ENCODE measurements around the gene FBRSL1. TPM values are rescaled to one million over a fixed set of nuclear protein-coding genes. Genes with fewer than 3 reads are reported as not detected.

FBRSL1 gene
- total and polyA plus RNA-seq, 2 donors (not counting 1 experiment from before 2014, with no cell fraction given), result 62.6 to 112 TPM

DNA sequence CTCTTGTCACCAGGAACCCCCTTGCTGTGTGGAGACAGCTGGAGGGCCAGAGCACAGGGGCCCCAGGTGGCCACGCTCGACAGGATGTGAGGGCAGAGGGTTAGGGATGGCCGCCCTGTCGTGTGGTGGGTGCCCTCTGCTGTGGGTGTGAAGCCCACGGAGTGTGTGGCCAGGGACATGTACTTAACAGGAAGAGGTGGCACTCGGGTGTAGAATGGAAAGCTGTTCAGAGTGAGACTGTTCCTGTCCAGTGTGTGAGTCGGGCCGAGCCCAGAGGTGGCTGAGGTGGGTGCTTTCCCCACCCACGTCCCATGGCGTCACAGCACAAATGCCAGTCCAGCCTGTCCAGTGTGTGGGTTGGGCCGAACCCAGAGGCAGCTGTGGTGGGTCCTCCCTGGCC is 47.1 kb downstream of the FBRSL1 start:
- no peak overlapping the region for H3K4me3 ChIP-seq (ENCODE audit: control extremely low read depth in 1 of 5, extremely low read depth in 1 of 5, insufficient read depth in 1 of 5, low read depth in 2 of 5, low read length in 4 of 5)
- no peak overlapping the region for H3K4me2 ChIP-seq (replicated peaks; ENCODE audit: low read depth, low read length, poor library complexity, severe bottlenecking)
- CTCF ChIA-PET, result interaction anchor here (1.5 kb wide), 1 partner anchor 13 kb away, joined by 5 read pairs; no protein-coding TSS in a partner anchor
- no peak overlapping the region for H3K4me3 Mint-ChIP-seq
- peaks cover 27% of the 10 kb centered on the region for H4K20me1 ChIP-seq (ENCODE audit: control insufficient read depth, insufficient read depth, low read length, poor library complexity, severe bottlenecking)
- no peak for ATAC-seq (ENCODE audit: low read depth)
- no peaks in the 10 kb centered on the region for H3K27me3 ChIP-seq (replicated peaks in 1 of 4; ENCODE audit: control extremely low read depth in 1 of 4, control insufficient read depth in 3 of 4, insufficient read depth in 4 of 4, low read length in 3 of 4)
- intact Hi-C loops (cut with micrococcal nuclease), result no loop called here
- H3K36me3 ChIP-seq (replicated peaks in 1 of 2; ENCODE audit: control extremely low read depth in 1 of 2, control insufficient read depth in 1 of 2, extremely low read depth in 1 of 2, insufficient read depth in 2 of 2, low read length in 1 of 2), result peaks cover 0 to 2% of the 10 kb centered on the region in 2 experiments
- 74% methylated on average over 11 of the region's 11 CpGs for WGBS (ENCODE audit: insufficient coverage)
- H2AFZ ChIP-seq (ENCODE audit: insufficient read depth, low read depth, low read length, poor library complexity, severe bottlenecking), result no peak overlapping the region
- no peaks in the 10 kb centered on the region for H3K27me3 Mint-ChIP-seq
- no peak overlapping the region for H3K27ac ChIP-seq (ENCODE audit: low read length in 2 of 2)
- TF ChIP-seq EZH2 (IDR thresholded peaks at IDR 0.05; ENCODE audit: borderline replicate concordance, insufficient read depth, low read depth, low read length, poor library complexity, severe bottlenecking), result no peak
- TF ChIP-seq, protein P1, sequence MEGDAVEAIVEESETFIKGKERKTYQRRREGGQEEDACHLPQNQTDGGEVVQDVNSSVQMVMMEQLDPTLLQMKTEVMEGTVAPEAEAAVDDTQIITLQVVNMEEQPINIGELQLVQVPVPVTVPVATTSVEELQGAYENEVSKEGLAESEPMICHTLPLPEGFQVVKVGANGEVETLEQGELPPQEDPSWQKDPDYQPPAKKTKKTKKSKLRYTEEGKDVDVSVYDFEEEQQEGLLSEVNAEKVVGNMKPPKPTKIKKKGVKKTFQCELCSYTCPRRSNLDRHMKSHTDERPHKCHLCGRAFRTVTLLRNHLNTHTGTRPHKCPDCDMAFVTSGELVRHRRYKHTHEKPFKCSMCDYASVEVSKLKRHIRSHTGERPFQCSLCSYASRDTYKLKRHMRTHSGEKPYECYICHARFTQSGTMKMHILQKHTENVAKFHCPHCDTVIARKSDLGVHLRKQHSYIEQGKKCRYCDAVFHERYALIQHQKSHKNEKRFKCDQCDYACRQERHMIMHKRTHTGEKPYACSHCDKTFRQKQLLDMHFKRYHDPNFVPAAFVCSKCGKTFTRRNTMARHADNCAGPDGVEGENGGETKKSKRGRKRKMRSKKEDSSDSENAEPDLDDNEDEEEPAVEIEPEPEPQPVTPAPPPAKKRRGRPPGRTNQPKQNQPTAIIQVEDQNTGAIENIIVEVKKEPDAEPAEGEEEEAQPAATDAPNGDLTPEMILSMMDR (IDR thresholded peaks at IDR 0.05), result no peak
- no peaks in the 10 kb centered on the region for H3K79me2 ChIP-seq (ENCODE audit: control insufficient read depth, insufficient read depth, low read length)
- no peaks in the 10 kb centered on the region for H3K4me1 Mint-ChIP-seq
- DNase-seq, result no peak
- H3K9me3 Mint-ChIP-seq (ENCODE audit: insufficient read depth), result peaks cover 7% of the 10 kb centered on the region
- H3K9me3 ChIP-seq (ENCODE audit: control extremely low read depth in 1 of 3, control insufficient read depth in 2 of 3, insufficient read depth in 1 of 3, low read length in 2 of 3), result peaks cover 0 to 24% (median 7%) of the 10 kb centered on the region in 3 donors
- H3K4me1 ChIP-seq (ENCODE audit: control insufficient read depth in 2 of 2, insufficient read depth in 2 of 2, low read length in 2 of 2), result no peaks in the 10 kb centered on the region
- no peak overlapping the region for H3K9ac ChIP-seq (ENCODE audit: low read length)
- POLR2A ChIA-PET, result no interaction called here
- H3K27ac Mint-ChIP-seq, result no peak overlapping the region

DNA sequence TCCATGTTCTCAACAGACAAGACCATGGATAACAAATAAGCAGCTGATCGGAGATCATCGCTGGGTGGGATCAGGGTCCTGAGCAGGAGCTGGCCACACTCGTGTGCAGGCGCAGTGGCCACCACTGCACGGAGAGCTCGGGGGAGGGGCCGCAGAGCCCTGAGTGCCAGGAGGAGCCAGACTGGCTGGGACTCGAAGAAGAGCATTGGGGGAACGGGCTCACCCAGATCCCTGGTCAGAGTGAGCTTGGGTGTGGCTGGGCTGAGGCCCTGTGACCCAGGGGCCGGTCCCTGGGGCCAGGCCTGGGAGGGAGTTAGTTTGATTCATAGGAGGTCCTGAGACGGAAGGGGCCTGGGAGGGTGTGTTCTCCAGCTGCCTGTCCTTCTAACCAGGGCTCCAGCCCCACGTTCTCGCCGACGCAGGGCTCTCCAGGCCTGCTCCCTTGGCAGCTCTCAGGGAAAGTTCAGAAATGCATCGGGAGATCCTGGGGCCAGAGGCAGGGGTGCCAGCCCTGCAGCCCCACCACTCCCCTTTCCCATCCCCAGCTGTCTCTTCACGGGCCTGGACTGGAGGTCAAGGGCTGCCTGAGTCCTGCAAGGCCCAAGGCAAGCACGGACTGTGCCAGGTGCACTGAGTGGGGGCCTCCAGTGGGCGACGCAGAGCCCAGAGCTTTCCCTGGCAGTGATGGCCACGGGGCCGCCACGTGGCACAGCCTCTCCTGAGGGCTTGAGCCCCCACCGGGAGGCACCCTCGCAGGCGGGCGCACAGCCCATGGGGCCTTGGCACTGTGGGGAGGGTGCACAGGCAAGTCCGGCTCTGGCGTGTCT is 48.1 kb downstream of the FBRSL1 start:
- H3K27me3 Mint-ChIP-seq, result no peaks in the 10 kb centered on the region
- H3K4me3 Mint-ChIP-seq, result no peak overlapping the region
- Histone ChIP-seq H3K4me1 (ENCODE audit: control insufficient read depth in 2 of 2, insufficient read depth in 2 of 2, low read length in 2 of 2) (no peaks in the 10 kb centered on the region), H3K79me2 (ENCODE audit: control insufficient read depth, insufficient read depth, low read length) (peaks cover under 1% of the 10 kb centered on the region), H3K4me3 (ENCODE audit: control extremely low read depth in 1 of 5, extremely low read depth in 1 of 5, insufficient read depth in 1 of 5, low read depth in 2 of 5, low read length in 4 of 5) (no peak overlapping the region), H3K27me3 (replicated peaks in 1 of 4; ENCODE audit: control extremely low read depth in 1 of 4, control insufficient read depth in 3 of 4, insufficient read depth in 4 of 4, low read length in 3 of 4) (no peaks in the 10 kb centered on the region), H4K20me1 (ENCODE audit: control insufficient read depth, insufficient read depth, low read length, poor library complexity, severe bottlenecking) (peaks cover 30% of the 10 kb centered on the region), H3K36me3 (replicated peaks in 1 of 2; ENCODE audit: control extremely low read depth in 1 of 2, control insufficient read depth in 1 of 2, extremely low read depth in 1 of 2, insufficient read depth in 2 of 2, low read length in 1 of 2) (peaks cover 0 to 2% of the 10 kb centered on the region in 2 experiments), H3K4me2 (replicated peaks; ENCODE audit: low read depth, low read length, poor library complexity, severe bottlenecking) (no peak overlapping the region), H3K9me3 (ENCODE audit: control extremely low read depth in 1 of 3, control insufficient read depth in 2 of 3, insufficient read depth in 1 of 3, low read length in 2 of 3) (peaks cover 0 to 24% (median 7%) of the 10 kb centered on the region in 3 donors), H2AFZ (ENCODE audit: insufficient read depth, low read depth, low read length, poor library complexity, severe bottlenecking) (no peak overlapping the region), H3K9ac (ENCODE audit: low read length) (no peak overlapping the region), H3K27ac (ENCODE audit: low read length in 2 of 2) (no peak overlapping the region)
- TF ChIP-seq, protein P1 (IDR thresholded peaks at IDR 0.05), result no peak
- no peak for TF ChIP-seq EZH2 (IDR thresholded peaks at IDR 0.05; ENCODE audit: borderline replicate concordance, insufficient read depth, low read depth, low read length, poor library complexity, severe bottlenecking)
- WGBS (ENCODE audit: insufficient coverage), result 94% methylated on average over 29 of the region's 29 CpGs
- peaks cover 7% of the 10 kb centered on the region for H3K9me3 Mint-ChIP-seq (ENCODE audit: insufficient read depth)
- ChIA-PET POLR2A (no interaction called here), CTCF (interaction anchor here (1.5 kb wide), 1 partner anchor 14 kb away, joined by 5 read pairs; no protein-coding TSS in a partner anchor)
- intact Hi-C loops (cut with micrococcal nuclease), result no loop called here
- no peaks in the 10 kb centered on the region for H3K4me1 Mint-ChIP-seq
- no peak for DNase-seq
- H3K27ac Mint-ChIP-seq, result no peak overlapping the region
- ATAC-seq (ENCODE audit: low read depth), result no peak
